GM12873 (cell line): ENCODE data around the gene CRTC3.

Experiments
- CTCF ChIP-seq: IDR thresholded peaks from 2 replicates; pipeline ENCODE4 v1.5.1; 2012; ENCODE audit warnings: low read depth, mild to moderate bottlenecking, moderate library complexity, low read length, control low read depth; ENCODE audit not compliant: insufficient read depth; ENCODE audit errors: missing control alignments

CRTC3 gene

GRCh38 chr15:90580541-90580940, 50.8 kb downstream of the CRTC3 start:
- no peak for TF ChIP-seq CTCF

- no peak for TF ChIP-seq CTCF
These were observed 51.2 kb downstream of the CRTC3 start for GRCh38 chr15:90580946-90581345.

GRCh38 chr15:90581771-90582352, 52.1 kb downstream of the CRTC3 start:
- no peak for TF ChIP-seq CTCF

- no peak for TF ChIP-seq CTCF
These were observed 52.8 kb downstream of the CRTC3 start for GRCh38 chr15:90582553-90582952.

- TF ChIP-seq CTCF = no peak
These were observed 53.9 kb downstream of the CRTC3 start for GRCh38 chr15:90583471-90584252.

- TF ChIP-seq CTCF = no peak
These were observed 55.1 kb downstream of the CRTC3 start for GRCh38 chr15:90584841-90585240.

GRCh38 chr15:90585863-90586262, 56.1 kb downstream of the CRTC3 start:
- no peak for TF ChIP-seq CTCF
